HG03354 (cell line): ENCODE measurements around the gene CFAP119.

Experiments used
- ATAC-seq: cut with Tn5 transposase; IDR thresholded peaks from one replicate; pipeline ENCODE4 v1.9.1; 2021; ENCODE audit warnings: mild to moderate bottlenecking; ENCODE audit not compliant: unreplicated experiment, poor library complexity, severe bottlenecking

CFAP119 gene

GRCh38 chr16:30766206-30766932, 4.5 kb upstream of the CFAP119 start:
- ATAC-seq: no peak

GRCh38 chr16:30764816-30765465, 3.1 kb upstream of the CFAP119 start:
- ATAC-seq: no peak

GRCh38 chr16:30764086-30764485, 2.2 kb upstream of the CFAP119 start:
- ATAC-seq: no peak

GRCh38 chr16:30762991-30763725, 1.3 kb upstream of the CFAP119 start:
- no peak for ATAC-seq

- peak; percentile 42 for ATAC-seq
Measured at GRCh38 chr16:30761427-30761927, 385 bp downstream of the CFAP119 start.

- ATAC-seq: no peak
Measured at GRCh38 chr16:30760577-30761426, 1.1 kb downstream of the CFAP119 start.

- no peak for ATAC-seq
Measured at GRCh38 chr16:30760001-30760559, 1.8 kb downstream of the CFAP119 start.

- ATAC-seq: no peak
Measured at GRCh38 chr16:30758988-30759491, 2.8 kb downstream of the CFAP119 start.

GRCh38 chr16:30757316-30757715, 4.5 kb downstream of the CFAP119 start:
- no peak for ATAC-seq

- ATAC-seq: no peak
Measured at GRCh38 chr16:30756781-30757100, 5.1 kb downstream of the CFAP119 start.

GRCh38 chr16:30755955-30756780, 5.7 kb downstream of the CFAP119 start:
- ATAC-seq: no peak

- no peak for ATAC-seq
Measured at GRCh38 chr16:30753596-30753995, 8.3 kb downstream of the CFAP119 start.

- no peak for ATAC-seq
Measured at GRCh38 chr16:30750876-30751465, 10.9 kb downstream of the CFAP119 start.

- no peak for ATAC-seq
Measured at GRCh38 chr16:30750201-30750600, 11.7 kb downstream of the CFAP119 start.

- peak; percentile 22 for ATAC-seq
Measured at GRCh38 chr16:30748634-30749445, 13.0 kb downstream of the CFAP119 start.

- ATAC-seq: peak; percentile 98
Measured at GRCh38 chr16:30747799-30748633, 13.8 kb downstream of the CFAP119 start, which contains the start of gene PHKG2. Gene PHKG2, plus strand, starts transcription at chr16:30748425. Its CDS starts 396 bp downstream, at chr16:30748821.
